Inflammatory macrophage treated with lipopolysaccharide for 1 hour (primary cell): ENCODE data around the gene ZIM2.

ENCODE experiments used
- DNase-seq, 2 donors: peaks; one replicate each; pipeline ENCODE4 v3.0.0-alpha.2; 2020 to 2022

The ZIM2 gene

DNA sequence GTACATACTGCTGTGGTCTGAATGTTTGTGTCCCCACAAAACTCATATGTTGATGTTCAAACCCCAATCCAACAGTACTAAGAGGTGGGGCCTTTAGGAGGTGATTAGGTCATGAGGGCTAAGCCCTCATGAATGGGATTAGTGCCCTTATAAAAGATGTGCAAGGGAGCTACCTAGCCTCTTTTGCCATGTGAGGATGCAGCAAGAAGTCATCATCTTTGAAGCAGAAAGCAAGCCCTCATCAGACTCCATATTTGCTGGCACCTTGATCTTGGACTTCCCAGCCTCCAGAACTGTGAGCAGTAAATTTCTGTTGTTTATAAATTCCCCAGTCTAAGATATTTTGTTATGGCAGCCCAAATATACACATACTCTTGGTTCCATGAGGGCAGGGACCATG lies 33.9 kb downstream of the ZIM2 start:
- DNase-seq = no peak

DNA sequence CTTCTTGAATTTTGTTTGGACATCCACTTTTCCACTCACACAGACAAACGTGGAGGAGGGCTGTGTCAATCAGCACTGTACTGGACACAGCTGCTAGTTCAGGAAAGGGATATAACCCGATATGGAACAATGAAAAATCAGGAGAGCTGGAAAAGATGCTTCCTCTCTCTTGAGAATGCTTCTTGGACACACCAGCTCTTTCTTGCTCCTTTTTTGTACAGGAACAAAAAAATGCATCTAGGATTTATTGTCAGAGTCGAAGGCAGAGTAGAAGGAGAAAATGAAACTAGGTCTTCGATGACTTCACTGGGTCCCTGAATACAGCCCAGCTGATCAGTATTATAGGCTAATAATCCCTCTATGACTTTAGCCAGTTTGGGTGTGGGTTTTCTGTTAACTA lies 62.2 kb downstream of the ZIM2 start:
- no peak for DNase-seq

DNA sequence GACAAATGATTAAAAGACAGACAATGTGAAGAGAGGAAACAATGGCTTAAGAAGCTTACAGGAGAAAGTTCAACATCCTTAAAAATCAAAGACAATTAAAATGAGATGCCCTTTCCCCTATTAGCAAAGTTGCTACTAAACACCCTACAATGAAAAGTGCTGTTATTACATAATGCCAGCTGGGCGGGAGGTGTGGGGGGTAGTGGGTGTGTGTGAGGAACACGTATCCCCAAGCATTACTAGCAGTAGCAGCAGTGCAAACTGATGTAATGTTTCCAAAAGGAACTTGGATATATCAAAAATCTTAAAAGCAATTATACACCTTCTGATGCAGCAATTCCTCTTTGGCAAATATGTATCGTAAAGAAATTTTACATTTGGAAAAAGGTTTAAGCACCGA lies 70.9 kb downstream of the ZIM2 start:
- DNase-seq = no peak

DNA sequence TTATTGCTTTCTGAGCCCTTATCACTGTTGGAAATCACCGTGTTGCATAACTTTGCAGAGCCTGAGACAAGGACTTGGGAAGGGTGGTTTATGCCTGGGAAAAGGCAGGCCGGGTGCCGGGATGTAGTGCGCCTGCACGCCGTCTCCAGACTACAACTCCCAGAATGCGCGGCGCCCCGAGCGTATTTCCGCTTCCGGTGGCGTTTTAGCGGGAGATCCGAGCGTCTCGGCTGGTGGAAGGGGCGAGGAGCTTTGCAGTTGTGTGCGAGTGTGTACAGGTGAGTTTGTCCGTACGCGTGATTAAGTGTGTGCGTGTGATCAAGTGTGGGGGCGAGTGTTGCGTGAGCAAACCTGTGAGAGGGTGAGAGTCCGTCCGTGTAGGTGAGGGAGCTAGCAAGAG lies 75.4 kb downstream of the ZIM2 start:
- DNase-seq = peak in 1 of 2 donors; percentile 4

DNA sequence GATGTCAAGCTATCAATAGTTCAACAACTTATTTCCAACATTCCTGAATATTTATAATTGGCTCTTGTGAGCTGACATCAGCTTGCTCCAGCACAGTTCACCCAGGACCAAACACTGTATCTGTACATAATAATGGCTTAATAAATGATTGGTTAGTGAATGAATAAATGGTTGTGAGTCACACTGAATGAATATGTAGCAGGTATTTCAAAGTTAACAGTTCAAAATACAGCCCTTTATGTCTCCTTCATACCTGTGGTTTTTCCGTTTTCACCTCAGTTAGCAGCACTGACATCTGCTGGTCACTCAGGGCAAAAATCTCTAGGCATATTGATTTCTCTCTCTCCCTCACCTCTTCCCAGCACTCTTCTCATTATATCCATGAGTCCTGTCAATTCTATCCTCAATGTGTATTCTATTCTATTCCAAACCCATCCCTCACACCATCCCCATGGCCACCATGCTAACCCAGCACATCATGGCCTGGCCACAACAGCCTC lies 76.3 kb downstream of the ZIM2 start:
- DNase-seq = no peak

DNA sequence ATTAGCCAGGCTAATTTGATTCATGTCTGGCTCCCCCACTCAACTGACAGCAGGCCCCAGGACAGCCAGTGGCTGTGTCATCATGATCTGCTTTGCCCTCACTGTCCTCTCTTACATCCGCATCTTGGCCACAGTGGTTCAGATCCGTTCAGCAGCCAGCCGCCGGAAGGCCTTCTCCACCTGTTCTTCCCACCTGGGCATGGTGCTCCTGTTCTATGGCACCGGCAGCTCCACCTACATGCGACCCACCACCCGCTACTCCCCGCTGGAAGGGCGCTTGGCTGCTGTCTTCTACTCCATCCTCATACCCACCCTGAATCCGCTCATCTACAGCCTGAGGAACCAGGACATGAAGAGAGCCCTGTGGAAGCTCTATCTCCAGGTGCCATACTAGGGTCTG lies 79.7 kb downstream of the ZIM2 start:
- no peak for DNase-seq

DNA sequence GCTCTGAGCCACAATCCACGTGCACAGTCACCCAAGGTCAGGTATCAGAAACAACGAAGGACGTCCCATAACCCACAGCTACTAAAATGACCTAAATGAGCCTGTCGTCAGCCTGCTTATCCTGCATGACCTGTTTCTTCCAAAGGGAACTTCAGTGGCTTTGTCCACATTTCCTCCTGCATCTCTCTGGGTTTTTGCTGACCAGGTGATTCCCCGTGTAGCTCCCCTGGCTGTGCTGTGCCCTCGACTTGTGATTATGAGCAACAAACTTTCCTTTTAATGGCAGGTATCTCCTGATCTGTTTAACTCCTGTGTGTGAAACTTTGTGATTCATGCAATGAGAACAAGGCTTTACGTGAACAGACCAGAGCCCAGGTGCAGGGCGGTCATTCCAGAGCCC lies 81.0 kb downstream of the ZIM2 start:
- no peak for DNase-seq

DNA sequence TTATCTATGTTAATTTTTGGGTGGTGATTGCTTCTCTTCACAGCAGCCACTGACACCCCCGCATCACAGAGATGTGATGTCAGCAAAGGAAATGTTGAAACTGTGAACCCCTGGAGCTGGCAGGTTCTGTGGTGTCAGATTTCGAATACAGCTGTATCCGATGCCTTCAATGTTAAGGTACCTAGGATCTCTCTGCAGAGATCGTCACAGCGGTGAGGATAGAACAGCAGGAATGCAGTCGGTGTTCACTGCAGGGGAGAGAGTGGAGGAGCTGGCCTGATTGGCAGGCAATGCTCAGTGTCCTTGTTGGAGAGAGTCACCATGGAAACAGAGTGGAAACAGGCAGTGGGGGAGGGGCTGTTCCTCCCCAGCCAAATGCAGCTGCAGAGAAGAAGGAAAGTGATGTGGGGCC lies 89.4 kb downstream of the ZIM2 start:
- DNase-seq = no peak

DNA sequence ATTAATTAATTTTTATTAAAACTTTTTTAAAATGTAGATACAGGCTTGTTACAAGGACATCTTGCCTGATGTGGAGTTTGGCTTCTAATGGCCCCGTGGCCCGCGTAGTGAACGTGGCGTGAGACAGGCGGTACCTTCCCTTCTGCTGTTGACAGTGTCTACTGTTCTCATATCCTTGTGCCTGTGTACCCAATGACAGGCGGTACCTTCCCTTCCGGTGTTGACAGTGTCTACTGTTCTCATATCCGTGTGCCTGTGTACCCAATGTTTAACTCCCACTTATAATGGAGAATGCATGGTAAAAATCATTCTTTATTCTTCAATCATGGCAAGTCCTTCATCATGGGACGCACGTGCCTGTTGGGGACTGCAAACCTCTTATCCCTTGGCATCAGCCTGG lies 89.9 kb downstream of the ZIM2 start:
- DNase-seq = no peak

DNA sequence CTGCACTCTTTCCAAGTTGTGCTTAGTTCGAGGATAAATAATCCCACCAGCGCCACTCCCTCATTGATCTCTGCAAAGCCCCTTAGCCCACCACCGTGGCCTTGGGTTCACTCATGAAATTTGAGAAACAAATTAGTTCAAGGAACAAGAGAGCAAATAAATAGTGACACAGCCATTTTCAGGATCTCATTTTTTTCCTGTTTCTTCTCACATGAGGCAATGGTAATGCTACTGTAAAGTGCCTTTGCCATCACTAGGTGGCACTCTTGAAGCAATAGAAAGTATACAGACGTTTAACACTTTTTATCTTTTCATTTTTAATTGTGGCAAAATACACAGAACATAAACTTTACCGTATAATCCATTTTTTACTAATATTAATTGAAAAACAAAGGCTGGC lies 92.1 kb downstream of the ZIM2 start:
- DNase-seq = peak; percentile 3 to 6

DNA sequence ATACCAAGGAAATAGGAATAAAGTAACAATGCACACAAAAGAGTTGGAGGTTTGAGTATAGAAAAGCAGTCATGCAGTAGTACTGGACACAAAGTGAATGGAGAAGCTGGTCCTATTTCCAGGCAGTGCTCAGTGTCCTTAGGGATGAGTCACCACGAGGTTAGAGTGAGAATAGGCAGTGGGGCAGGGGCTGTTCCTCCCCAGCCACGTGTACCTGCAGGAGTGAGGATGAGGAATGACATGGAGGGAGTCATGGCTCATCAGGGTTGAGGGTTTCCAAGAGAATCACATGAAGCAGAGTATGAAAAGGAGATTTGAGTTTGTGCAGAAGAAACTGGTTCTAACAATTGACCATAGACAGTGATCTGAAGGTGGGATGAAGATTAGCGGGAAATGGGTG lies 94.2 kb downstream of the ZIM2 start:
- DNase-seq = no peak

DNA sequence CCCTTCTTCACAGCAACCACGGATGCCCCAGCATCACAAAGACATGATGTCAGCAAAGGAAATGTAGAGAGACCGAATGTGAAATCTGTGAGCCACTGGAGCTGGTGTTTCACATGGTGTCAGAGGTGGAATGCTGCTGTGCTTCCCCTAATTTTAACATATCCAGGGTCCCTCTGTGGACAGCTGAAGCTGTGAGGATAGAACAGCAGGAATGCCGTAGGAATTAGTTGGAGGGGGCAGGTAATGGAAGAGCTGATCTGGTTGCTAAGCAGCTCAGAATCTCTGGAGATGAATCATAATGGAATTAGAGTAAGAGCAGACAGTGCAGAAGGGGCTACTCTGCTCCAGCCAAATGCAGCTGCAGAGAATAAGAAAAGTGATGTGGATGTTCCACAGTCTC lies 100.0 kb downstream of the ZIM2 start:
- DNase-seq = no peak

DNA sequence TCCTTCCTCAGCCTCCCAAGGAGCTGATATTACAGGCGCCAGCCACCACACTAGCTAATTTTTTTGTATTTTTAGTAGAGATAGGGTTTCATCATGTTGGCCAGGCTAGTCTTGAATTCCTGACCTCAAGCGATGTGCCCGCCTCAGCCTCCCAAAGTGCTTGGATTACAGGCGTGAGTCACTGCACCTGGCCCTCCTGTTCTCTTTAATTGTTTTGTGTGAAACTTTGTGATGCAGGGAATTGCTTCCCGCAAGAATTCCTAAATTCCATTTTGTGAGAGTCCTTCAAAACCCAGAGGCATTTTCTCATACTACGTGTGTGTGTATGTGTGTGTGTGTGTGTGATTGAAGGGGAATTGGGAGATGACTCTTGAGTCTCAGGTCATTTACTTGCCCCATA lies 104.0 kb downstream of the ZIM2 start:
- no peak for DNase-seq

DNA sequence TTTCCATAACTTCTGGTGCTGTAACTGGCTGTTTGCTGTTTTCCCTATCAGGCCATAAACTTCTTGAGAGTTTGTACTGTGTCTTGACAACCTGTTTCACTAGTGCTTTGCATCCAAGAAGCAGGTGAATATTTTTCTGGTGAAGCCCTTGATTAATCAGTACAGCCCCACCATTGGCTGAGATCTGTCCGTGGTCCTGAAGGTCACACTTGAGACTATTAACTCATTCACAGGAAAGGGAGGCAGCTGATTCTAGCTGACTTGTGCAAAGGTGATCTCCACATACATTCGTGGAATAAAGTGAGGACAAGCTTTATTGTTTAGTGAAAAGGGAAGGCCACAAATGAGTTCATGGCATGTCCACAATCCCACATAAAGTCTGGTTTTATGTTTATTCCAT lies 107.5 kb downstream of the ZIM2 start:
- no peak for DNase-seq

DNA sequence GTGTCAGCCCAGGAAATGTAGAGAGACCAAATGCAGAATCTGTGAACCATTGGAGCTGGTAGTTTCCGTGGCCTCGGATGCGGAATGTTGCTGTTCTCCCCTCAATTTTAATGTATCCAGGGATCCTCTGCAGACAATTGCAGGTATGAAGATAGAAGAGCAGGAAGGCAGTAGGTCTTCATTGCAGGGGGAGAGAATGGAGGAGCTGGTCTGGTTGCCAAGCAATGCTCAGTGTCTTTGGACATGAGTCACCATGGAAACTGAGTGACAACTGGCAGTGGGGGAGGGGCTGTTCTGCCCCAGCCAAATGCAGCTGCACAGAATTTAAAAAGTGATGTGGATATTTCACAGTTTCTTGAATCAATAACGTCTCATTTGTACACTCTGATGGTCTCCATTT lies 112.8 kb downstream of the ZIM2 start:
- DNase-seq = no peak

DNA sequence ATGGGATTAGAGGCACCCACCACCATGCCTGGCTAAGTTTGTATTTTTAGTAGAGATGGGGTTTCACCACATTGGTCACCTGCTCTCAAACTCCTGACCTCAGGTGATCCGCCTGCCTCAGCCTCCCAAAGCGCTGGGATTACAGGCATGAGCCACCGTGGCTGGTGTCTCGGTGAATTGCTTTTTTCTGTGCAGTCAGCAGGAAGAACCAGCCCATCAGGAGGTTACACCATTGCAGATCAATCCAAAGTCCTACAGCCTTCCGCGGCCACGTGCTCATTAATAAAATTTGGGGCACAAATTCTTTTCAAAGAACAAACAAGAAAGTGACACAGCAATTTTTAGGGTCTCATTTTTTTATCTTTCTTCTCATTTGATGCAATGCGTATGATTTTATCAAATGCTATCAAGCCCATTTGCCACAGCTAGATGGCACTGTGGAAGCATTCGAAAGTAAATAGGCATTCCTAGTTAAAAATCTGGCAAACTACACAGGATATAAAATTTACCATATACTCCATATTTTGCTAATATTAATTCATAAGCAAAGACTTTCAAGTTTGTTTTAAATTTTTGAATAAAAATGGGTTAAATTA lies 114.6 kb downstream of the ZIM2 start:
- DNase-seq = no peak
